Gastrocnemius medialis (tissue), 4 donors: ENCODE data around the gene OSBP2.

Experiments
- POLR2A ChIP-seq, 2 donors: fragments of 450-650 bp; IDR thresholded peaks; one replicate each; pipeline ENCODE4 v1.6.1; 2017; ENCODE audit warnings: antibody characterized with exemption in 2 of 2, mild to moderate bottlenecking in 2 of 2, moderate library complexity in 2 of 2
- TF ChIP-seq, protein P1 (sequence below), 5 experiments: fragments of 450-650 bp in 3 of 5; fragments of 200-600 bp in 2 of 5; sonication (generic) in 2 of 5; IDR thresholded peaks in 4 of 5; conservative IDR thresholded peaks in 1 of 5; 1 replicate in 4 of 5; 2 replicates in 1 of 5; pipeline ENCODE4 v1.5.1; 2016 to 2019; ENCODE audit warnings: antibody characterized with exemption in 5 of 5, mild to moderate bottlenecking in 3 of 5, moderate library complexity in 3 of 5

DNA sequence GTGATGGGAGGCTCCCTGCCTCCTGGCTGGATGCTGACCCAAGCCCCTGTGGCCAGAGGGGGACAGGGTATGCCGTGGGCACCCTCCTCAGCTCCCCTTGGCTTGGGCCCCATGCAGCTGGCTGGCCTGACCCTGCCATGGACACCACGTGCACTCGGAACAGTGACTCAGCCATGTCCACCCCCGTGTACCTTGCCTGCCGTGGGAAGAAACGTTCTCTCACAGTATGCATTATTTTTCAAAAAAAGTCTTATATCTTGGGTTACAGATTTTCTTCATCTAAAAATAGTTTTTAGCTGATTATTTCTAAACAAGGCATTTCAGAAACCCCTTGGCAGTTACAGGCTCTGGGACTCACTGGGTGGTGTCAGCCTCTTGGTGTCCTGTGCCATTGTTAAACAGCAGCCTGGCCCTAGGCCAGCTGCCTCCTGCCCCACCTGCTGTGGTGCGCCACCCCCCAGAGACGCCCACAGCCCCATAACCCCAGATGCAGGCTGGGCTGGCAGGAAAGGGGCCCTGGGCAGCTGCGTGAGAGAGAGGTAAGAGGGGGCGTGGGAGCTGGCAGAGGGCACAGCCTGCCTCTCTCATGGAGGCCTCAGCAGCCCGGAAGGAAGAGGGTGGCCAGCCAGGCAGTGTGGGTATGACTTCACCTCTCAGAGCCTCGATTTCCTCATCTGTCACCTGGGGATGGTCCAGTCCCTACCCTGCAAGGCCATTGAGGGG lies 174.2 kb downstream of the OSBP2 start:
- TF ChIP-seq, protein P1, sequence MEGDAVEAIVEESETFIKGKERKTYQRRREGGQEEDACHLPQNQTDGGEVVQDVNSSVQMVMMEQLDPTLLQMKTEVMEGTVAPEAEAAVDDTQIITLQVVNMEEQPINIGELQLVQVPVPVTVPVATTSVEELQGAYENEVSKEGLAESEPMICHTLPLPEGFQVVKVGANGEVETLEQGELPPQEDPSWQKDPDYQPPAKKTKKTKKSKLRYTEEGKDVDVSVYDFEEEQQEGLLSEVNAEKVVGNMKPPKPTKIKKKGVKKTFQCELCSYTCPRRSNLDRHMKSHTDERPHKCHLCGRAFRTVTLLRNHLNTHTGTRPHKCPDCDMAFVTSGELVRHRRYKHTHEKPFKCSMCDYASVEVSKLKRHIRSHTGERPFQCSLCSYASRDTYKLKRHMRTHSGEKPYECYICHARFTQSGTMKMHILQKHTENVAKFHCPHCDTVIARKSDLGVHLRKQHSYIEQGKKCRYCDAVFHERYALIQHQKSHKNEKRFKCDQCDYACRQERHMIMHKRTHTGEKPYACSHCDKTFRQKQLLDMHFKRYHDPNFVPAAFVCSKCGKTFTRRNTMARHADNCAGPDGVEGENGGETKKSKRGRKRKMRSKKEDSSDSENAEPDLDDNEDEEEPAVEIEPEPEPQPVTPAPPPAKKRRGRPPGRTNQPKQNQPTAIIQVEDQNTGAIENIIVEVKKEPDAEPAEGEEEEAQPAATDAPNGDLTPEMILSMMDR (IDR thresholded peaks at IDR 0.05 in 4 of 5, conservative IDR thresholded peaks at IDR 0.05 in 1 of 5) = no peak
- no peak for TF ChIP-seq POLR2A (IDR thresholded peaks at IDR 0.05)
